C4-2B (cell line): ENCODE results near the gene MAP3K5.

Experiments
- ZFX ChIP-seq: fragments of 450-650 bp; IDR thresholded peaks from 2 replicates; pipeline ENCODE4 v1.6.1; 2017
- TF ChIP-seq, protein P1 (sequence below): fragments of 450-650 bp; conservative IDR thresholded peaks from 2 replicates; pipeline ENCODE4 v1.5.1; 2017; ENCODE audit warnings: mild to moderate bottlenecking

DNA sequence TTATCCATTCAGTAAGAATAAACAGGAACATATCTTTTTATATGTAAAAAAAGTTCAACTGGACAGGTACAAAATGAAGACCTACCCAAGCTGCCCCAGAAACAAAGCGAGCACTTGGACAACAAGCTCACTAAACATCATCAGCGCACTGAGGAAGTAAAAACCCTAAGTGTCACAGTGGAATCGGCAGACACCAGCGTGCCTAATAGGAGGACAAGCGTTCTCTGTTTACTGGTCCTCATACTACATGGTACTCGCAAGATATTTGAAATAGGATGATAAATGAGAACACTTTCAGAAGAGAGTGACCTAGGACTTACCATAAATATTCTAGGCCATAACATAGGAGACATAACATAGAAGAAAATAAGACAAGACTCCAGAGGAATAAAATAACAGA lies 260.2 kb downstream of the MAP3K5 start:
- TF ChIP-seq, protein P1, sequence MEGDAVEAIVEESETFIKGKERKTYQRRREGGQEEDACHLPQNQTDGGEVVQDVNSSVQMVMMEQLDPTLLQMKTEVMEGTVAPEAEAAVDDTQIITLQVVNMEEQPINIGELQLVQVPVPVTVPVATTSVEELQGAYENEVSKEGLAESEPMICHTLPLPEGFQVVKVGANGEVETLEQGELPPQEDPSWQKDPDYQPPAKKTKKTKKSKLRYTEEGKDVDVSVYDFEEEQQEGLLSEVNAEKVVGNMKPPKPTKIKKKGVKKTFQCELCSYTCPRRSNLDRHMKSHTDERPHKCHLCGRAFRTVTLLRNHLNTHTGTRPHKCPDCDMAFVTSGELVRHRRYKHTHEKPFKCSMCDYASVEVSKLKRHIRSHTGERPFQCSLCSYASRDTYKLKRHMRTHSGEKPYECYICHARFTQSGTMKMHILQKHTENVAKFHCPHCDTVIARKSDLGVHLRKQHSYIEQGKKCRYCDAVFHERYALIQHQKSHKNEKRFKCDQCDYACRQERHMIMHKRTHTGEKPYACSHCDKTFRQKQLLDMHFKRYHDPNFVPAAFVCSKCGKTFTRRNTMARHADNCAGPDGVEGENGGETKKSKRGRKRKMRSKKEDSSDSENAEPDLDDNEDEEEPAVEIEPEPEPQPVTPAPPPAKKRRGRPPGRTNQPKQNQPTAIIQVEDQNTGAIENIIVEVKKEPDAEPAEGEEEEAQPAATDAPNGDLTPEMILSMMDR = no peak
- no peak for TF ChIP-seq ZFX
